Stimulated activated CD8-positive, alpha-beta memory T cell treated with anti-CD3 and anti-CD28 coated beads, Interleukin-2, amount 100 ng/mL, for 48 hours (primary cell): ENCODE results near the gene PXDN.
"Not testable (repeated sequence)": the region's sequence is repeated elsewhere in the genome, so short reads cannot be mapped to it uniquely, and the experiment has no call there.

Source experiments
- DNase-seq, 2 donors: peaks; one replicate each; pipeline ENCODE4 v3.0.0-alpha.2; 2020; ENCODE audit warnings: low read depth in 2 of 2

PXDN gene

GRCh38 chr2:1633936-1634587, 110.3 kb downstream of the PXDN start:
- DNase-seq, result no peak

- DNase-seq, result no peak
Observed at GRCh38 chr2:1633092-1633671, 111.1 kb downstream of the PXDN start.

DNA sequence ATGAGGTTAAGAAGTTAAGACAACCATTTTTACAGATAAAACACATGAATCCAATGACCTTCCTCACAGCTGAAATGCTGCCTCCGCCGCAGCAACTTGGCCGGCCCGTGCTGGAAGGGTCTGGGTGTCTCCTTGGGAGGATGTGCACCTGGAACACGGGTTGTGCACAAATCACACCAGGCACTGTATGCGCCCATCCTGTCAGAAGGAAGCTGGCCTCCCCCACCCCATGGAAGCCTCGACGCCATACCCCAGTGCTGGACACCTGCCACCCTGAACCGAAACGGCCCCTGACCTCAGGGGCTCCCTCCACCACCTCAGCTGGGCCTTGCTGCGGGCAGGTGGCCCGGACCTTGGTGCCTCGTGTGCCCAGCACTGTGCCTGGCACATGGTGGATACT, 111.8 kb downstream of the PXDN start:
- no peak for DNase-seq

DNA sequence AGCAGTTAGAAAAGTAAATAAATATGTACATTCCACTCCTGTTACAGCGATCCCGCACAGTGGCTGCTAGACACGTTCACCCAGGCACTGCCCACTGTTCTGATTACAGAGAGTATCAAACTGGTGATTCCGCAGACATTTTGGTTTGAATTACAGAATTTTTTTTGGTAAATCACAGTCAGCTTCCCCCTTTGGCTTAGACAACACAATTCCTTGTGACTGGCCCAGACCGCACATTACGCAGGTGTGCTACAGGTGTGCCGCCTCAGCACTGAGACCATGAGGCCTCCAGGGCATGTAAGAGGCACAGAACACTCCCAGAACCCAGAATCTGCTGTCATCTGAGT, 112.3 kb downstream of the PXDN start:
- DNase-seq, result no peak

GRCh38 chr2:1631292-1632001, 112.9 kb downstream of the PXDN start:
- no peak for DNase-seq

DNA sequence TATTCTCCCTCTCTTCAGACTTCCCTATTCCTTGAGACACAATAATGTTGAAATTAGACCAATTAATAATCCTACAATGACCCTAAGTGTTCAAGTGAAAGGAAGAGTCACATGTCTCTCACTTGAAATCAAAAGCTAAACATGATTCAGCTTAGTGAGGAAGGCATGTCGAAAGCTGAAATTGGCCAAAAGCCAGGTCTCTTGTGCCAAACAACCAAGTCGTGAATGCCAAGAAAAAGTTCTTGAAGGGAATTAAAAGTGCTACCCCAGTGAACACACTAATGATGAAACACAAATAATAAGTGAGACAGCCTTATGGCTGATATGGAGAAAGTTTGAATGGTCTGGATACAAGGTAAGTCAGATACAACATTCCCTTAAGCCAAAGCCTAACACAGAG, 115.4 kb downstream of the PXDN start:
- DNase-seq, result no peak

- no peak for DNase-seq
Observed at GRCh38 chr2:1627628-1628381, 116.5 kb downstream of the PXDN start.

GRCh38 chr2:1626271-1626681, 118.0 kb downstream of the PXDN start:
- DNase-seq, result no peak

GRCh38 chr2:1625281-1626001, 118.9 kb downstream of the PXDN start:
- no peak for DNase-seq

DNA sequence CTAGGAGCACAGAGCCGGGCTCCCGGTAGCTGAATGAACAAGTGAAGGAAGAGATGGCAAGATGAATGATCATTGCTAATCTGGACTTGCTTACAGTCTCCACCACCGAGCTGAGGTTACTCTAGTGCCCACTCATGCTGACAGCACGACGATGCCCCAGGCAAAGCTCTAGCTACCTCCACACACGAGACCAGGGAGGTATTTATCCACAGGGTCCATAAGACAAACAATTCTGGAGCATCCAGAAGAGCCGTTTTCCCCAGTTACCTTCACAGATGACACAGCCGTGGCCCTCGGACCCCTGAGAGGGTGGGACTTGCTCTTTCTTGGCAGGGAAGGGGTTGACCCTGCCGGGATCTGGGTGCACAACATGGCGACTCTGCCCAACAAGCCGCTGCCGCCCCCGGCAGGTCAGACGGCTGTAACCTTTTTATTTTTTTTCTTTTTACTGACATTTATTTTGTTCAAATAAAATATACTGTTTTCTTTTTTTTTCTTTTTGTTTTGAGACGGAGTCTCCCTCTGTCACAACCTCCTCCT, 120.3 kb downstream of the PXDN start:
- DNase-seq, result no peak

DNA sequence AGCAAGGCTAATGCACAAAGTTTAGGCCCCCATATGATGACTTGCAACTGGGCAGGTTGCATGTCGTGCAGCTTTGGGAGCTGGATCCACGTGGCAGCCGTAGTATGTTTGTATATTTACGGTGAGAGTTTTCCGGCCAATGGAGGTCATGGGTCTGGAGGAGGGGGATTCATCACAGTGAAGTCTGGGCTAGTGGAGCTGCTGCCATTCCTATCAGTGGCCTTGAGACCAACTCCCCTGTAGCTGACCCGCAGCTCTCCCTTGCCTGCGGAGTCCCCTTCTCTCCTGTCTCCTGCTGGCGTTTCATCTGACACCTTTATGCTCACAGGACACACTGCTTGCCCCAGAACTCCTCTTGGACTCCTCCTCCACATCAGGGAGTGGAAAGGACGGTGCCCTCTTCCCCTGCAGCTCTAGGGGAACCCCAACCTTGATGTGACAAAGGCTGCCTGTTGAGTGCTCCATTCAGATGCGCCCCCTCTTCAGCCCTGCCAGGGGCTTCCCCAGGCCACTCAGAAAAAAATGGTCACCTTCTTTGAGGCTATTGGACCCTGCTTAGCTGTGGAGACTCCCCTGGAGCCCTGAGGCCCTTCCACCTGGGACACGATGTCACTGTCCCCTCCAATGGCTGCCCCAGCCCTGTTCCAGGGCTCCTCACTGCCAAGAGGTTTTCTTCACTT, 121.7 kb downstream of the PXDN start:
- DNase-seq, result no peak

DNA sequence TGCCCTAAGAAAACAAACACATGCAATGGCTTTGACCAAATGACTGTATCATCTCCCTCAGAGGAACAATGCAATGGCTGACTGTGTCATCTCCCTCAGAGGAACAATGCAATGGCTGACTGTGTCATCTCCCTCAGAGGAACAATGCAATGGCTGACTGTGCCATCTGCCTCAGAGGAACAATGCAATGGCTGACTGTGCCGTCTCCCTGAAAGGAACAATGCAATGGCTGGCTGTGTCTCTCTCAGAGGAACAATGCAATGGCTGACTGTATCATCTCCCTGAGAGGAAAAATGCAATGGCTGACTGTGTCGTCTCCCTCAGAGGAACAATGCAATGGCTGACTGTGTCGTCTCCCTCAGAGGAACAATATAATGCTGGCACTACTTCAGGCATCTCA, 122.3 kb downstream of the PXDN start:
- not testable (repeated sequence) for DNase-seq

GRCh38 chr2:1621501-1621900, 122.8 kb downstream of the PXDN start:
- no peak for DNase-seq

DNA sequence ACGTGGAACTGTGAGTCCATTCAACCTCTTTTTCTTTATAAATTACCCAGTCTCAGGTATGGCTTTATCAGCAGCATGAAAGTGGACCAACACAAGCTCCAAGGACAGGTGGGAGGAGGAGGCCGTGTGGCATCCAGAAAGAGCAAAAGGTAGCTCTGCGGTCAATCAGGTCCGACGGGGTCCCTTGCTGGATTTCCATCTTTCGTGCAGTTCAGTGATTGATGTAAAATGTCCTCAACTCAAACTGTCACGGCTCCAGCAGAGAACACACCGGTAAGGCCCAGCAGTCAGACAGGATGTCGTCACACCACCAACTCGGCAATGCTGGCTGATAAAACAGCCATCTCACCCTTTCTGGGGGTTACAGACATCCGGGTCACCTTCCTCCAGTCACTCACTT, 123.3 kb downstream of the PXDN start:
- DNase-seq, result no peak

- no peak for DNase-seq
Observed at GRCh38 chr2:1620081-1620480, 124.2 kb downstream of the PXDN start.

- DNase-seq, result no peak
Observed at GRCh38 chr2:1619556-1619955, 124.8 kb downstream of the PXDN start.

GRCh38 chr2:1618974-1619373, 125.3 kb downstream of the PXDN start:
- no peak for DNase-seq

GRCh38 chr2:1618191-1618961, 125.9 kb downstream of the PXDN start:
- DNase-seq, result no peak

DNA sequence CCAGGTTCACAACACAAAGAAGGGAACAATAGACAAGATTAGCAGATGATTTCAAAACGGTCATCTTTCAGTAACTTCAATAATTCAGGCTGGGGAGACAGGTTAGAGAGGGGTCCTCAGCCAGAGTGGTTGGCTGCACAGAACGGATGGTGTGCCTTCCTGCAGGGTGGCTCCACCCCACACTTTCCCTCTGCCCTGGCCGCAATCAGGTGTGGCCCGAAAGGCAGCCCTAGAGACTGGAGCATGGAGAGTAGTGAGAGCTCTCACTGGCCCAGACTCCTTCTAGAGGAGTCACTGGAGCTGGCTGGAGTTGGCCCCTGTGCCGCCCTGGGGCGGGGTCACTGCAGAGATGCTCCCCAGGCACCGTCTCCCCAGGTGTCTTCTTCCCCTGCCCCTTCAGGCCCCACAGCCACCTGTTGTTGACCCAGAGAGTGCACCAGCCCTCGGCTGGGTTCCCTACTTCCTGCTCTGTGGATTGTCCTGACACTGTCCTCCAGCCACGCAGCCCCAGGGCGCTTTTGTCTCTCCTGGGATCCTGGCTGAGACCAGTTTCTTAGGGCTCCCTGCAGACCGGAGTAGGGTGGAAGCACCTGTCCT, 126.8 kb downstream of the PXDN start:
- no peak for DNase-seq

DNA sequence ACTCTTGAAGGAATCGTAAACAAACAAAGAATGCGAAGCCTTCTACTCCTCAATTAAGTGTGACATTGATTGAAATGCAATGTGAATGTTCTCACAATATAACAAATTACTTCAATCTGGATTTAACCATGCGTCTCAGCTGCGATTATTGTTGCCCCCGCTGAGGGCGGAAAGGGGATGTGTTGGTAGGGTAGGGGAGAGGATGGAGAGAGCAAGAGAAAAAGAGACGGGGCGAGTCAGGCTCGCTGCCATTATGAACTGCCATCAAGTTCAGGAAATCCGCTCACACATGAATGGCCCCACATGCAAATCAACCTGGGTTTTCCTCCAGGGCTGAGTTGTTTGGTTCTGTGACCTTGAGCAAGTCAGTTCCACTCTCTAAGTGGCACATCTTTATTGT, 129.8 kb downstream of the PXDN start:
- DNase-seq, result no peak
